Mesenchymal stem cell (in vitro differentiated cells and primary cell): ENCODE results near the gene TDRD9.

Source experiments
- DNase-seq: peaks from one replicate; pipeline ENCODE4 v3.0.0-alpha.2; 2013
- H2AFZ ChIP-seq: one replicate; pipeline ENCODE4 v1.6.1; 2013; ENCODE audit warnings: low read depth, mild to moderate bottlenecking, control low read depth, inconsistent platforms, low read length, moderate library complexity
- H2AK5ac ChIP-seq: 2 replicates; pipeline ENCODE4 v1.6.1; 2013; ENCODE audit warnings: low read length, moderate library complexity, mild to moderate bottlenecking, inconsistent platforms; ENCODE audit not compliant: severe bottlenecking
- H2BK120ac ChIP-seq: one replicate; pipeline ENCODE4 v1.6.1; 2013; ENCODE audit warnings: low read depth, mild to moderate bottlenecking, inconsistent platforms, low read length, moderate library complexity
- H2BK12ac ChIP-seq, 2 experiments: one replicate each; pipeline ENCODE4 v1.6.1; 2013; ENCODE audit warnings: inconsistent platforms in 2 of 2, low read length in 2 of 2, mild to moderate bottlenecking in 2 of 2, moderate library complexity in 2 of 2, control low read depth in 1 of 2
- H2BK15ac ChIP-seq: one replicate; pipeline ENCODE4 v1.6.1; 2013; ENCODE audit warnings: mild to moderate bottlenecking, low read depth, inconsistent platforms; ENCODE audit not compliant: poor library complexity, severe bottlenecking
- H2BK5ac ChIP-seq: 2 replicates; pipeline ENCODE4 v1.6.1; 2013; ENCODE audit warnings: low read depth, mild to moderate bottlenecking, low read length, control low read depth, inconsistent platforms; ENCODE audit not compliant: poor library complexity, severe bottlenecking
- H3K14ac ChIP-seq, 2 experiments: one replicate each; pipeline ENCODE4 v1.6.1; 2013; ENCODE audit warnings: inconsistent platforms in 2 of 2, low read length in 2 of 2, control low read depth in 1 of 2, mild to moderate bottlenecking in 1 of 2, moderate library complexity in 1 of 2
- H3K18ac ChIP-seq, 2 experiments: one replicate each; pipeline ENCODE4 v1.6.1; 2013; ENCODE audit warnings: inconsistent platforms in 2 of 2, low read length in 2 of 2, control low read depth in 1 of 2, low read depth in 1 of 2, mild to moderate bottlenecking in 1 of 2
- H3K23ac ChIP-seq, 2 experiments: one replicate each; pipeline ENCODE4 v1.6.1; 2013; ENCODE audit warnings: inconsistent platforms in 2 of 2, low read length in 2 of 2, mild to moderate bottlenecking in 2 of 2, moderate library complexity in 2 of 2, control low read depth in 1 of 2
- H3K27ac ChIP-seq: 2 replicates; pipeline ENCODE4 v1.5.1; 2013; ENCODE audit warnings: mild to moderate bottlenecking, moderate library complexity, low read length, control low read depth, inconsistent platforms; ENCODE audit not compliant: poor library complexity, severe bottlenecking
- H3K27me3 ChIP-seq, 2 experiments: 2 replicates each; pipeline versions ENCODE4 v1.6.1 to v1.7.0; 2013; ENCODE audit warnings: low read length in 2 of 2, mild to moderate bottlenecking in 2 of 2, moderate library complexity in 2 of 2, control low read depth in 1 of 2, inconsistent platforms in 1 of 2; ENCODE audit not compliant: control insufficient read depth in 1 of 2, insufficient read depth in 1 of 2
- H3K36me3 ChIP-seq, 2 experiments: 2 replicates each; pipeline versions ENCODE4 v1.6.1 to v1.7.0; 2013; ENCODE audit warnings: low read length in 2 of 2, control low read depth in 1 of 2, inconsistent platforms in 1 of 2, low read depth in 1 of 2, mild to moderate bottlenecking in 1 of 2; ENCODE audit not compliant: insufficient read depth in 2 of 2, control insufficient read depth in 1 of 2
- H3K4ac ChIP-seq, 2 experiments: one replicate each; pipeline ENCODE4 v1.6.1; 2013; ENCODE audit warnings: inconsistent platforms in 2 of 2, low read length in 2 of 2, mild to moderate bottlenecking in 2 of 2, moderate library complexity in 2 of 2, control low read depth in 1 of 2, low read depth in 1 of 2
- H3K4me1 ChIP-seq: 2 replicates; pipeline ENCODE4 v1.6.1; 2013; ENCODE audit warnings: low read depth, low read length, control low read depth; ENCODE audit not compliant: control insufficient read depth, insufficient read depth
- H3K4me2 ChIP-seq: 2 replicates; pipeline ENCODE4 v1.6.1; 2013; ENCODE audit warnings: low read length, mild to moderate bottlenecking, inconsistent platforms; ENCODE audit not compliant: poor library complexity, severe bottlenecking
- H3K4me3 ChIP-seq, 2 experiments: 2 replicates each; pipeline versions ENCODE4 v1.5.1 to v1.7.0; 2013; ENCODE audit warnings: low read length in 2 of 2, mild to moderate bottlenecking in 2 of 2, control low read depth in 1 of 2, low read depth in 1 of 2; ENCODE audit not compliant: insufficient read depth in 1 of 2
- H3K79me1 ChIP-seq: replicated peaks from 2 replicates; pipeline ENCODE4 v1.6.1; 2013; ENCODE audit warnings: mild to moderate bottlenecking, control low read depth, low read length, inconsistent platforms; ENCODE audit not compliant: poor library complexity, severe bottlenecking
- H3K9ac ChIP-seq: 2 replicates; pipeline ENCODE4 v1.7.0; 2013; ENCODE audit warnings: mild to moderate bottlenecking, low read length, moderate library complexity
- H3K9me3 ChIP-seq: 2 replicates; pipeline ENCODE4 v1.7.0; 2013; ENCODE audit warnings: mild to moderate bottlenecking, low read length; ENCODE audit not compliant: control insufficient read depth
- H4K8ac ChIP-seq: one replicate; pipeline ENCODE4 v1.6.1; 2013; ENCODE audit warnings: inconsistent platforms, mild to moderate bottlenecking, low read length, moderate library complexity
- H4K91ac ChIP-seq: one replicate; pipeline ENCODE4 v1.6.1; 2013; ENCODE audit warnings: mild to moderate bottlenecking, low read length, inconsistent platforms
- WGBS: methylation state at CpG from one replicate; pipeline ENCODE4 v1.1.7; 2013; ENCODE audit warnings: mixed read lengths; 5-methylcytosine and 5-hydroxymethylcytosine counted together

TDRD9 gene

GRCh38 chr14:104098272-104099095, 170.2 kb downstream of the TDRD9 start:
- no peak overlapping the region for H4K8ac ChIP-seq
- no peak overlapping the region for H2BK15ac ChIP-seq
- H3K18ac ChIP-seq: no peak overlapping the region
- peaks cover 0 to 18% of the 10 kb centered on the region in 2 experiments for H3K27me3 ChIP-seq
- 82% methylated on average over 25 of the region's 25 CpGs for WGBS
- no peak overlapping the region for H3K14ac ChIP-seq
- no peak overlapping the region for H2AK5ac ChIP-seq
- DNase-seq: no peak
- H3K4me2 ChIP-seq: no peak overlapping the region
- H3K23ac ChIP-seq: no peak overlapping the region
- no peak overlapping the region for H3K27ac ChIP-seq
- H3K4me1 ChIP-seq: peaks cover 2% of the 10 kb centered on the region
- no peaks in the 10 kb centered on the region for H3K9me3 ChIP-seq
- no peak overlapping the region for H3K4me3 ChIP-seq
- H3K9ac ChIP-seq: no peak overlapping the region
- H3K4ac ChIP-seq: no peak overlapping the region
- H2BK120ac ChIP-seq: no peak overlapping the region
- H2BK5ac ChIP-seq: no peak overlapping the region
- H3K79me1 ChIP-seq: no peaks in the 10 kb centered on the region
- H2BK12ac ChIP-seq: no peak overlapping the region
- H4K91ac ChIP-seq: no peak overlapping the region
- H3K36me3 ChIP-seq: no peaks in the 10 kb centered on the region
- no peak overlapping the region for H2AFZ ChIP-seq

GRCh38 chr14:104099096-104100041, 171.1 kb downstream of the TDRD9 start:
- Histone ChIP-seq H3K14ac (no peak overlapping the region), H3K4me2 (no peak overlapping the region), H3K4me3 (peak overlapping the region in 1 of 2 experiments; percentile 7), H4K91ac (no peak overlapping the region), H2BK5ac (no peak overlapping the region), H2AFZ (no peak overlapping the region), H3K4ac (no peak overlapping the region), H3K18ac (no peak overlapping the region), H4K8ac (no peak overlapping the region), H3K23ac (no peak overlapping the region), H3K9ac (no peak overlapping the region), H3K79me1 (no peaks in the 10 kb centered on the region), H2BK12ac (no peak overlapping the region), H2BK15ac (no peak overlapping the region), H3K4me1 (peaks cover 2% of the 10 kb centered on the region), H3K36me3 (no peaks in the 10 kb centered on the region), H2BK120ac (no peak overlapping the region), H2AK5ac (no peak overlapping the region), H3K9me3 (no peaks in the 10 kb centered on the region), H3K27me3 (peaks cover 0 to 14% of the 10 kb centered on the region in 2 experiments), H3K27ac (no peak overlapping the region)
- no peak for DNase-seq
- 75% methylated on average over 25 of the region's 26 CpGs for WGBS

GRCh38 chr14:104100171-104101085, 172.2 kb downstream of the TDRD9 start:
- H3K9me3 ChIP-seq: no peaks in the 10 kb centered on the region
- no peak overlapping the region for H3K14ac ChIP-seq
- H2AK5ac ChIP-seq: no peak overlapping the region
- no peak overlapping the region for H2AFZ ChIP-seq
- no peaks in the 10 kb centered on the region for H3K79me1 ChIP-seq
- H3K27ac ChIP-seq: no peak overlapping the region
- no peak overlapping the region for H3K18ac ChIP-seq
- no peak overlapping the region for H4K91ac ChIP-seq
- no peak overlapping the region for H2BK120ac ChIP-seq
- H3K4me3 ChIP-seq: no peak overlapping the region
- no peak overlapping the region for H2BK15ac ChIP-seq
- no peak overlapping the region for H4K8ac ChIP-seq
- peaks cover 0 to 13% of the 10 kb centered on the region in 2 experiments for H3K27me3 ChIP-seq
- 88% methylated on average over 23 of the region's 23 CpGs for WGBS
- no peaks in the 10 kb centered on the region for H3K36me3 ChIP-seq
- H3K4me2 ChIP-seq: no peak overlapping the region
- no peak for DNase-seq
- H3K4me1 ChIP-seq: peaks cover 2% of the 10 kb centered on the region
- H2BK12ac ChIP-seq: no peak overlapping the region
- no peak overlapping the region for H3K9ac ChIP-seq
- H3K4ac ChIP-seq: no peak overlapping the region
- H3K23ac ChIP-seq: no peak overlapping the region
- no peak overlapping the region for H2BK5ac ChIP-seq
